Mesenchymal stem cell (in vitro differentiated cells and primary cell): ENCODE data around the gene NOTCH3.
A peak's percentile ranks its signal among the peaks of the same experiment; 100 is the strongest.

Experiments
- DNase-seq: peaks from one replicate; pipeline ENCODE4 v3.0.0-alpha.2; 2013
- H2AFZ ChIP-seq: one replicate; pipeline ENCODE4 v1.6.1; 2013; ENCODE audit warnings: low read depth, mild to moderate bottlenecking, control low read depth, inconsistent platforms, low read length, moderate library complexity
- H2AK5ac ChIP-seq: 2 replicates; pipeline ENCODE4 v1.6.1; 2013; ENCODE audit warnings: low read length, moderate library complexity, mild to moderate bottlenecking, inconsistent platforms; ENCODE audit not compliant: severe bottlenecking
- H2BK120ac ChIP-seq: one replicate; pipeline ENCODE4 v1.6.1; 2013; ENCODE audit warnings: low read depth, mild to moderate bottlenecking, inconsistent platforms, low read length, moderate library complexity
- H2BK12ac ChIP-seq, 2 experiments: one replicate each; pipeline ENCODE4 v1.6.1; 2013; ENCODE audit warnings: inconsistent platforms in 2 of 2, low read length in 2 of 2, mild to moderate bottlenecking in 2 of 2, moderate library complexity in 2 of 2, control low read depth in 1 of 2
- H2BK15ac ChIP-seq: one replicate; pipeline ENCODE4 v1.6.1; 2013; ENCODE audit warnings: mild to moderate bottlenecking, low read depth, inconsistent platforms; ENCODE audit not compliant: poor library complexity, severe bottlenecking
- H2BK5ac ChIP-seq: 2 replicates; pipeline ENCODE4 v1.6.1; 2013; ENCODE audit warnings: low read depth, mild to moderate bottlenecking, low read length, control low read depth, inconsistent platforms; ENCODE audit not compliant: poor library complexity, severe bottlenecking
- H3K14ac ChIP-seq, 2 experiments: one replicate each; pipeline ENCODE4 v1.6.1; 2013; ENCODE audit warnings: inconsistent platforms in 2 of 2, low read length in 2 of 2, control low read depth in 1 of 2, mild to moderate bottlenecking in 1 of 2, moderate library complexity in 1 of 2
- H3K18ac ChIP-seq, 2 experiments: one replicate each; pipeline ENCODE4 v1.6.1; 2013; ENCODE audit warnings: inconsistent platforms in 2 of 2, low read length in 2 of 2, control low read depth in 1 of 2, low read depth in 1 of 2, mild to moderate bottlenecking in 1 of 2
- H3K23ac ChIP-seq, 2 experiments: one replicate each; pipeline ENCODE4 v1.6.1; 2013; ENCODE audit warnings: inconsistent platforms in 2 of 2, low read length in 2 of 2, mild to moderate bottlenecking in 2 of 2, moderate library complexity in 2 of 2, control low read depth in 1 of 2
- H3K27ac ChIP-seq: 2 replicates; pipeline ENCODE4 v1.5.1; 2013; ENCODE audit warnings: mild to moderate bottlenecking, moderate library complexity, low read length, control low read depth, inconsistent platforms; ENCODE audit not compliant: poor library complexity, severe bottlenecking
- H3K27me3 ChIP-seq, 2 experiments: 2 replicates each; pipeline versions ENCODE4 v1.6.1 to v1.7.0; 2013; ENCODE audit warnings: low read length in 2 of 2, mild to moderate bottlenecking in 2 of 2, moderate library complexity in 2 of 2, control low read depth in 1 of 2, inconsistent platforms in 1 of 2; ENCODE audit not compliant: control insufficient read depth in 1 of 2, insufficient read depth in 1 of 2
- H3K36me3 ChIP-seq, 2 experiments: 2 replicates each; pipeline versions ENCODE4 v1.6.1 to v1.7.0; 2013; ENCODE audit warnings: low read length in 2 of 2, control low read depth in 1 of 2, inconsistent platforms in 1 of 2, low read depth in 1 of 2, mild to moderate bottlenecking in 1 of 2; ENCODE audit not compliant: insufficient read depth in 2 of 2, control insufficient read depth in 1 of 2
- H3K4ac ChIP-seq, 2 experiments: one replicate each; pipeline ENCODE4 v1.6.1; 2013; ENCODE audit warnings: inconsistent platforms in 2 of 2, low read length in 2 of 2, mild to moderate bottlenecking in 2 of 2, moderate library complexity in 2 of 2, control low read depth in 1 of 2, low read depth in 1 of 2
- H3K4me1 ChIP-seq: 2 replicates; pipeline ENCODE4 v1.6.1; 2013; ENCODE audit warnings: low read depth, low read length, control low read depth; ENCODE audit not compliant: control insufficient read depth, insufficient read depth
- H3K4me2 ChIP-seq: 2 replicates; pipeline ENCODE4 v1.6.1; 2013; ENCODE audit warnings: low read length, mild to moderate bottlenecking, inconsistent platforms; ENCODE audit not compliant: poor library complexity, severe bottlenecking
- H3K4me3 ChIP-seq, 2 experiments: 2 replicates each; pipeline versions ENCODE4 v1.5.1 to v1.7.0; 2013; ENCODE audit warnings: low read length in 2 of 2, mild to moderate bottlenecking in 2 of 2, control low read depth in 1 of 2, low read depth in 1 of 2; ENCODE audit not compliant: insufficient read depth in 1 of 2
- H3K79me1 ChIP-seq: replicated peaks from 2 replicates; pipeline ENCODE4 v1.6.1; 2013; ENCODE audit warnings: mild to moderate bottlenecking, control low read depth, low read length, inconsistent platforms; ENCODE audit not compliant: poor library complexity, severe bottlenecking
- H3K9ac ChIP-seq: 2 replicates; pipeline ENCODE4 v1.7.0; 2013; ENCODE audit warnings: mild to moderate bottlenecking, low read length, moderate library complexity
- H3K9me3 ChIP-seq: 2 replicates; pipeline ENCODE4 v1.7.0; 2013; ENCODE audit warnings: mild to moderate bottlenecking, low read length; ENCODE audit not compliant: control insufficient read depth
- H4K8ac ChIP-seq: one replicate; pipeline ENCODE4 v1.6.1; 2013; ENCODE audit warnings: inconsistent platforms, mild to moderate bottlenecking, low read length, moderate library complexity
- H4K91ac ChIP-seq: one replicate; pipeline ENCODE4 v1.6.1; 2013; ENCODE audit warnings: mild to moderate bottlenecking, low read length, inconsistent platforms
- WGBS: methylation state at CpG from one replicate; pipeline ENCODE4 v1.1.7; 2013; ENCODE audit warnings: mixed read lengths; 5-methylcytosine and 5-hydroxymethylcytosine counted together

Gene NOTCH3

DNA sequence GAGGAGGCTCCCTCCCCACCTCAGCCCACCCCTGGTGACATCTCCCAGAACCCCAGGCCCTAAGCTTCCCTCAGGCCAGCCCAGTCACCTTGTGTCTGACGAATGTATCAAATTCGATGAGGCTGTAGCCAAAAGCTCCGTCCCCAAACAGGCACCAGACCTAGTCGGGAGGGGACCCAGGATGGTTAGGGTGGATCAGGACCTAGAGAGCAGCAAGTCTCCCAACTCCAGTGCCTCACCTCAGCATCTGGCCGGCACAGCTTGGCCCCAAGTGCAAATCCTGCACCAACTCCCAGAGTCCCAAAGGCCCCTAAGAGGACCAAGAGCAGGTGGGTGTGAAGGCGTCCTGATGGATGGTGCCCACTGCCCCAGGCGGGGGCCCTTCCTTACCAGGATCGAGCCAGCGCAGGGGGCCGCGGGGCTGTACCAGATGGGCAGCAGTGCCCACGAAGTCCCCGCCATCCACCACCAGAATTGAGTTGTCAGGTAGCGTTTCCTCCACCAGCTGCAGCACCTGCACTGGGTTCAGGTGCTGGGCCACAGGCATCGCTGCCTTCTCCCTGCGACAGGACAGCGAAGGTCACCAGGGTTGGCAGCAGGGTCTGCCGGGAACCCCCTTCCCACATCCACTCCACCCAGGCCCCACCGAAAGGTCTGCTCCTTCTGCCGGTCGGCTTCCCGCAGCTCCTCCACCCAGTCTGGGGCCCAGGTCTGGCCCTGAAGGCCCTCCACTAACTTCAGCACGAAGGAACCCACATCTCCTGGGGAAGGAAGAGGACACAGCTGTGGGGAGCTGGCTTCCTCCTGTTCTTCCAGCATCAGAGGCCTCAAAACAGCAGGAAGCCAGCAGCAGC, 84.8 kb downstream of the NOTCH3 start:
- Histone ChIP-seq H3K4me2 (no peak overlapping the region), H2BK15ac (no peak overlapping the region), H3K23ac (no peak overlapping the region), H4K8ac (peak overlapping the region; percentile 35), H4K91ac (no peak overlapping the region), H3K14ac (no peak overlapping the region), H3K27me3 (no peaks in the 10 kb centered on the region), H3K4me3 (no peak overlapping the region), H2AFZ (no peak overlapping the region), H3K27ac (no peak overlapping the region), H3K4me1 (peaks cover 4% of the 10 kb centered on the region), H2AK5ac (no peak overlapping the region), H2BK5ac (no peak overlapping the region), H2BK120ac (no peak overlapping the region), H3K4ac (no peak overlapping the region), H3K36me3 (peaks cover 95 to 98% of the 10 kb centered on the region in 2 experiments), H2BK12ac (no peak overlapping the region), H3K79me1 (peaks cover 42% of the 10 kb centered on the region), H3K9me3 (peaks cover 4% of the 10 kb centered on the region), H3K18ac (no peak overlapping the region), H3K9ac (peak overlapping the region; percentile 17)
- DNase-seq: no peak
- WGBS: 88% methylated on average over 23 of the region's 23 CpGs

GRCh38 chr19:15115080-15115479, 85.7 kb downstream of the NOTCH3 start:
- H2BK120ac ChIP-seq: no peak overlapping the region
- H3K23ac ChIP-seq: no peak overlapping the region
- H2AK5ac ChIP-seq: no peak overlapping the region
- H2BK12ac ChIP-seq: no peak overlapping the region
- H3K79me1 ChIP-seq: peaks cover 45% of the 10 kb centered on the region
- H3K4me2 ChIP-seq: no peak overlapping the region
- peak overlapping the region; percentile 17 for H3K9ac ChIP-seq
- H4K91ac ChIP-seq: no peak overlapping the region
- no peak overlapping the region for H2BK5ac ChIP-seq
- H3K27me3 ChIP-seq: no peaks in the 10 kb centered on the region
- no peak overlapping the region for H2BK15ac ChIP-seq
- 91% methylated on average over 13 of the region's 13 CpGs for WGBS
- no peak overlapping the region for H3K4ac ChIP-seq
- no peak overlapping the region for H3K27ac ChIP-seq
- H3K36me3 ChIP-seq: peaks cover 95 to 99% of the 10 kb centered on the region in 2 experiments
- H3K4me3 ChIP-seq: no peak overlapping the region
- H3K18ac ChIP-seq: no peak overlapping the region
- H4K8ac ChIP-seq: peak overlapping the region; percentile 15
- H3K9me3 ChIP-seq: peaks cover 4% of the 10 kb centered on the region
- peaks cover 4% of the 10 kb centered on the region for H3K4me1 ChIP-seq
- DNase-seq: no peak
- no peak overlapping the region for H3K14ac ChIP-seq
- no peak overlapping the region for H2AFZ ChIP-seq

- no peak overlapping the region for H3K27ac ChIP-seq
- peaks cover 90 to 99% of the 10 kb centered on the region in 2 experiments for H3K36me3 ChIP-seq
- H4K8ac ChIP-seq: no peak overlapping the region
- H2BK15ac ChIP-seq: no peak overlapping the region
- no peak overlapping the region for H3K14ac ChIP-seq
- no peak overlapping the region for H2BK12ac ChIP-seq
- WGBS: 80% methylated on average over 7 of the region's 7 CpGs
- no peak overlapping the region for H3K4ac ChIP-seq
- H3K4me2 ChIP-seq: no peak overlapping the region
- DNase-seq: peak; percentile 20
- H4K91ac ChIP-seq: no peak overlapping the region
- H3K9ac ChIP-seq: peak overlapping the region; percentile 41
- no peak overlapping the region for H3K4me3 ChIP-seq
- no peak overlapping the region for H2AK5ac ChIP-seq
- H3K9me3 ChIP-seq: peaks cover 4% of the 10 kb centered on the region
- H2BK120ac ChIP-seq: no peak overlapping the region
- H3K79me1 ChIP-seq: peaks cover 41% of the 10 kb centered on the region
- no peak overlapping the region for H2BK5ac ChIP-seq
- H2AFZ ChIP-seq: no peak overlapping the region
- peaks cover 5% of the 10 kb centered on the region for H3K4me1 ChIP-seq
- H3K23ac ChIP-seq: no peak overlapping the region
- no peak overlapping the region for H3K18ac ChIP-seq
- no peaks in the 10 kb centered on the region for H3K27me3 ChIP-seq
These were observed 86.6 kb downstream of the NOTCH3 start for GRCh38 chr19:15114153-15114540.

GRCh38 chr19:15113245-15114152, 87.3 kb downstream of the NOTCH3 start:
- Histone ChIP-seq H3K4ac (no peak overlapping the region), H3K18ac (no peak overlapping the region), H3K27ac (no peak overlapping the region), H3K14ac (no peak overlapping the region), H3K9ac (no peak overlapping the region), H2BK12ac (no peak overlapping the region), H4K91ac (no peak overlapping the region), H3K4me3 (no peak overlapping the region), H2AFZ (no peak overlapping the region), H3K4me1 (peaks cover 12% of the 10 kb centered on the region), H3K4me2 (no peak overlapping the region), H3K27me3 (no peaks in the 10 kb centered on the region), H2BK15ac (no peak overlapping the region), H3K9me3 (no peaks in the 10 kb centered on the region), H4K8ac (no peak overlapping the region), H3K23ac (no peak overlapping the region), H2BK120ac (no peak overlapping the region), H2BK5ac (no peak overlapping the region), H3K36me3 (peaks cover 84 to 97% of the 10 kb centered on the region in 2 experiments), H2AK5ac (no peak overlapping the region), H3K79me1 (peaks cover 36% of the 10 kb centered on the region)
- 97% methylated on average over 57 of the region's 58 CpGs for WGBS
- no peak for DNase-seq
